Ishikawa (cell line): ENCODE measurements around the gene PDE4D.

Experiments
- CEBPB ChIP-seq: IDR thresholded peaks from 2 replicates; pipeline ENCODE4 v1.6.1; 2012
- CREB1 ChIP-seq: IDR thresholded peaks from 2 replicates; pipeline ENCODE4 v1.6.1; 2012; ENCODE audit warnings: low read depth
- EGR1 ChIP-seq: IDR thresholded peaks from 2 replicates; pipeline ENCODE4 v1.6.1; 2012
- EP300 ChIP-seq: IDR thresholded peaks from 2 replicates; pipeline ENCODE4 v1.6.1; 2012; ENCODE audit warnings: borderline replicate concordance
- FOXM1 ChIP-seq: IDR thresholded peaks from 2 replicates; pipeline ENCODE4 v1.6.1; 2012; ENCODE audit warnings: low read depth, borderline replicate concordance
- NFIC ChIP-seq: IDR thresholded peaks from 2 replicates; pipeline ENCODE4 v1.6.1; 2012
- RAD21 ChIP-seq: IDR thresholded peaks from 2 replicates; pipeline ENCODE4 v1.6.1; 2012; ENCODE audit warnings: low read depth
- REST ChIP-seq: IDR thresholded peaks from 2 replicates; pipeline ENCODE4 v1.6.1; 2012; ENCODE audit warnings: low read depth, mild to moderate bottlenecking
- TAF1 ChIP-seq: IDR thresholded peaks from 2 replicates; pipeline ENCODE4 v1.6.1; 2012; ENCODE audit warnings: low read depth, mild to moderate bottlenecking
- TCF12 ChIP-seq: IDR thresholded peaks from 2 replicates; pipeline ENCODE4 v1.6.1; 2012; ENCODE audit warnings: low read depth
- TEAD4 ChIP-seq: IDR thresholded peaks from 2 replicates; pipeline ENCODE4 v1.6.1; 2012
- YY1 ChIP-seq: IDR thresholded peaks from 2 replicates; pipeline ENCODE4 v1.6.1; 2012; ENCODE audit warnings: low read depth
- ZBTB7A ChIP-seq: IDR thresholded peaks from 2 replicates; pipeline ENCODE4 v1.6.1; 2012; ENCODE audit warnings: low read depth
- TF ChIP-seq, protein P1 (sequence below): IDR thresholded peaks from 2 replicates; pipeline ENCODE4 v1.6.1; 2012
- TF ChIP-seq, protein P2 (sequence below): IDR thresholded peaks from 2 replicates; pipeline ENCODE4 v1.6.1; 2012

Gene PDE4D

DNA sequence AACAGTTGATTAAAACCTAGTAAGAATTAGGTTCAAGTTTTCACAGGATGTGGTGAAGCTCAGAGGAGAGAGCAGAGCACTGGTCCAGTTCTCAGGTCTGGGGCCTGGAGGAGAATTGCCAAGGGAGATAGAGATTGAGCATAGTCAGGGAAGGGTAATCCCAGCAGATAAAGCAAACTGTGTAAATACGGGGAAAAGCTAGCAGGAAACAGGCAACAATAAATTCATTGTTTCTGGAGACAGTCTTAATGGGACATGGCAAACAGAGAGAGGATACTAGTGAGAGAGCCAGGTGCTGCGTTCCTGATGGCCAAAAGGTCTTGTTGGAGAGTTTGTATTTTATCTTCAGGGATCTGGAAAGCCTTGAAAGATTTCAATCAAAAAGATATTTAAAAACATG, 333.0 kb downstream of the PDE4D start:
- TF ChIP-seq TAF1 (no peak), CEBPB (no peak), EP300 (no peak), EGR1 (no peak), FOXM1 (no peak), NFIC (no peak), RAD21 (no peak), REST (no peak), TCF12 (no peak), YY1 (no peak), ZBTB7A (no peak), CREB1 (no peak), TEAD4 (no peak)
- TF ChIP-seq, protein P1, sequence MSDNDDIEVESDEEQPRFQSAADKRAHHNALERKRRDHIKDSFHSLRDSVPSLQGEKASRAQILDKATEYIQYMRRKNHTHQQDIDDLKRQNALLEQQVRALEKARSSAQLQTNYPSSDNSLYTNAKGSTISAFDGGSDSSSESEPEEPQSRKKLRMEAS: no peak
- TF ChIP-seq, protein P2, sequence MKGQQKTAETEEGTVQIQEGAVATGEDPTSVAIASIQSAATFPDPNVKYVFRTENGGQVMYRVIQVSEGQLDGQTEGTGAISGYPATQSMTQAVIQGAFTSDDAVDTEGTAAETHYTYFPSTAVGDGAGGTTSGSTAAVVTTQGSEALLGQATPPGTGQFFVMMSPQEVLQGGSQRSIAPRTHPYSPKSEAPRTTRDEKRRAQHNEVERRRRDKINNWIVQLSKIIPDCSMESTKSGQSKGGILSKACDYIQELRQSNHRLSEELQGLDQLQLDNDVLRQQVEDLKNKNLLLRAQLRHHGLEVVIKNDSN: no peak

DNA sequence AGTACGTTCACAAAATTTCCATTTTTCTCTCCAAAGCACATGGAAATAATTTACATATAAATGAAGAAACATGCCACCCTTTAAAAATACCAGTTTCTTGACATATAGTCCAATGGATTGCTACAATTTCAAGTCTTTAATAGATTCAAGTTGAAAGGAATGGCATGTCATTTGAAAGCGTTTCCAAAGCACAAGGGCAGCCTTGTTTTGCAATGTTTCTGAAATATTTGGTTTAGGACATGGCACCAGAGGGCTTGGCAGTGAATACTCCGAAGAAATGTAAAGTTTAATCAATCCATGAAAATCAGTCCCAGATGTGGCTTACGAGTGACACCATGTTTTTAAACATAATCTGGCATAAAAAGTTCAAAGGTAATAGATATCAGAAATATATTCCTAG, 333.7 kb downstream of the PDE4D start:
- TF ChIP-seq, protein P2: no peak
- TF ChIP-seq YY1 (no peak), ZBTB7A (no peak), RAD21 (no peak), CEBPB (no peak), TAF1 (no peak), CREB1 (no peak), FOXM1 (no peak), NFIC (no peak), EP300 (no peak), TEAD4 (no peak), TCF12 (no peak), EGR1 (no peak), REST (no peak)
- TF ChIP-seq, protein P1: no peak

- TF ChIP-seq CEBPB (no peak), EP300 (no peak), NFIC (no peak), TAF1 (no peak), CREB1 (no peak), ZBTB7A (no peak), FOXM1 (no peak), REST (no peak), EGR1 (no peak)
- TF ChIP-seq, protein P1: no peak
- TF ChIP-seq, protein P2: no peak
Observed at GRCh38 chr5:59559323-59559722, 334.2 kb downstream of the PDE4D start.

GRCh38 chr5:59558501-59558900, 335.0 kb downstream of the PDE4D start:
- TF ChIP-seq FOXM1 (no peak), CREB1 (no peak), EP300 (no peak), NFIC (no peak), TAF1 (no peak), RAD21 (no peak), REST (no peak)
